ENCODE measurements around the gene CSF2RB.

The CSF2RB gene

DNA sequence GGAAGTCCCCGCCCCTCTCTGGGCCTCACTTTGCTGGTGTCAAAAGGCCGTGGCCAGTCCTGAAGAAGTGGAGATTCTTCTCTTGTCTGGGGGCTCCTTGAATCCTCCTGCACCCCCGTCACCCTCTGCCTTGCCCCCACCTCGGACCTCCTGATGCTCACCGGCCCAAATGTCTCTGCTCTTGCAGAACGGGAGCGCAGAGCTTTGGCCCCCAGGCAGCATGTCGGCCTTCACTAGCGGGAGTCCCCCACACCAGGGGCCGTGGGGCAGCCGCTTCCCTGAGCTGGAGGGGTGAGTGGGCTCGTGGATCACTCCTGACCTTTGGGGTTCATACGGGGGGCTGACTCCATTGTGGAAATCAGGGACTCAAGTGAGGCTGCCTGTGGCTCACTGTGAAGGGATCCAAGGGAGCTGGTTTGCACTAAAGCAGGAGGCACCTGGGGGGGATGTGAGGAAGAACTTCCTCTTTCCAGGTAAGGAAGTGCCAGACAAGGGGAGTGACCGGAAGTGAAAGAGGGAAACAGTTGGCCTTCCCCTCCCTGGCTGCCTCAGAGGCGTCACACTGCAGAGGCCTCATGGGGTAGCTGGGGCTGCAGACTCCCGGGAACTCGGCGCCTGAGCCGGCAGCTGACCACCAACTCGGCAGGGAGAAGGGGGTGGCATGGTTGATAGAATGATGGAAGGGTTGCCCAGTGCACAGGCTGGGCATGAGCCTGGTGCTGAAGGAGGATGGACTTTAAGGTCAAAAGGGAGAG is 23.1 kb downstream of the CSF2RB start:
- peak; percentile 37 for DNase-seq (ENCODE audit: low spot score)

GRCh38 chr22:36937319-36938027 is 24.0 kb downstream of the CSF2RB start:
- DNase-seq (ENCODE audit: low spot score): no peak

- no peak for DNase-seq (ENCODE audit: low spot score)
These were observed 24.6 kb downstream of the CSF2RB start for GRCh38 chr22:36938028-36938425.

- no peak for DNase-seq (ENCODE audit: low spot score)
These were observed 25.5 kb downstream of the CSF2RB start for GRCh38 chr22:36938886-36939285.

GRCh38 chr22:36940676-36941075 is 27.2 kb downstream of the CSF2RB start:
- DNase-seq (ENCODE audit: low spot score): no peak

DNA sequence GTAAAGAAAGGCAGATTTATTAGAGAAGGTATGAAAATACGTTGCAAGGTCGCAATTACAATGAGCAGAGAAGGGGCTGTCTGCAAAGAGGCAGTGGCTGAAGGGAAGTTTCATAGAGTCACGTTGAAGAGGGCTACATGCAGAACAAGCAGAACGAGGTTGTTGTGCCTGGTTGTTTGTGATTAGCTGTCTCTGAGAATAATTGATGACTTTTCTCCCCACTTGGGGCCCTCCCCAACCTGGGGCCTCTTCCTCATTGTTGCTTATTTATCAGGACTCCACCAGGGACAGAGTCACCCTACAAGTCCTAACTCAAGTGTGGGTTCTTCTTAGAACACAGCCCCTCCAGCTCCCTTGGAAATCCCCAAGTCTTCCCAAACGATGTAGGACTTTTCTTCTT is 29.1 kb downstream of the CSF2RB start:
- no peak for DNase-seq (ENCODE audit: low spot score)

DNA sequence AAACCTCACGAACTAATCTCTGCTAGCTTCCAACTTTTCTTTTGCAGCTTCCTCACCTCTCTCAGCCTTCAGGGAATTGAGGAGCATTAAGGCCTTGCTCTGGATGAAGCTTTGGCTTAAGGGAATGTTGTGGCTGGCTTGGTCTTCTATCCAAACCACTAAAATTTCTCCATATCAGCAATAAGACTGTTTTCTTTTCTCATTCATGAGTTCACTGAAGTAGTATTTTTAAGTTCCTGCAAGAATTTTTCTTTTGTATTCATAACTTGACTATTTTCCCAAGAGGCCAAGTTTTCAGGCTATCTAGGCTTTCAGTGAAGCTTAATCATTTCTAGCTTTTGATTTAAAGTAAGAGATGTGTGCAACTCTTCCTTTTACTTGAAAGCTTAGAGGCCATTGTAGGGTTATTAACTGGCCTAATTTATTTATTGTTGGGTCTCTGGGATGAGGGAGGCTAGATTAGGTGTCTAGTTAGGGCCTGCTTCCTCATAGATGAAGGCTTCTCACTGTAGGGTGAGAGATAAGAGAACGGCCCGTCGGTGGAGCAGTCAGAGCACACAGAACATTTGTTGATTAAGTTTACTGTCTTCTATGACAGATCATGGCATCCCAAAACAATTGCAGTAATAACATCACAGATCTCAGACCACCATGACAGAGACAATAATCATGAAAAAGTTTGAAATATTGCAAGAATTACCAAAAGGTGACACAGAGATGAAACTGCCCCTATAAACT is 33.2 kb downstream of the CSF2RB start:
- no peak for DNase-seq (ENCODE audit: low spot score)

DNA sequence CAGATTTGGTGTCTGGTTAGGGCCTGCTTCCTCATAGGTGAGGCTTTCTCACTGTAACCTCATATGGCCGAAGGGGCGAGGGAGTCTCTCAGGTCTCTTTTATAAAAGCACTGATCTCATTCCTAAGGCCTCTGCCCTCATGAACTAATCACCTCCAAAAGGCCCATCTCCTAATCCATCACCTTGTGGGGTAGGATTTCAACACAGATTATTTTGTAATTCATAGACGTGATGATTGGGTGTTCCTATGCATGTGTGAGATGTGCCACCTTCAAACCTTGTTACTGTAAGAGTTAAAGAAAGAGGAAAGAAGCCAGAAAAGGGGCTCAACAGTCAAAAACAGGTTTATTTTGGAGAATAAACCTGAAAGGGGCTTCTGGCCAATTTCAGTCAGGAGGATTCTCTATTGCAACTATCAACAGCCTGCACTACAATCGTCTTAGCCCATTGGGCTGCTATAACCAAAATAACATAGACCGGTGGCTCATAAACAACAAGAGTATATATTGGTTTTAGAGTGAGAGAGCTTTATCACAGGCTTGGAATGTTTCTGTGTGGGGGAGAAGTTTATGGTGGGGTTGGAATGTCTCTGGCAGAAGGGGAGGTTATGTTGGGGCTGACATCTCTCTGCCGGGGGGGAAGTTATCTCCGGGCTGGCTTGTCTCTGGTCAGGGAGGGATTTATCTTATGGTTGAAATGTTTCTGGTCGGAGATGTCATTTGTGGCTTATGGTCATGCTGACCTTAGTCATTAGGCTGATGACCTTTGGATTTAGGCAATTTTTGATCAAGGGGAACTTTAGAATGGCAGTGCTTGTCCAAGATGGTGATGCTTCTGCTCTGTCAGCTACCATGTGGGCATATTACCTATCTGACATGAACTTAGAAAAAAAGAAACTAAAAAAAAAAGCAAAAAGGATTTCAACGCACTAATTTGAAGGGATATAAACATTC is 35.1 kb downstream of the CSF2RB start:
- no peak for DNase-seq (ENCODE audit: low spot score)

DNA sequence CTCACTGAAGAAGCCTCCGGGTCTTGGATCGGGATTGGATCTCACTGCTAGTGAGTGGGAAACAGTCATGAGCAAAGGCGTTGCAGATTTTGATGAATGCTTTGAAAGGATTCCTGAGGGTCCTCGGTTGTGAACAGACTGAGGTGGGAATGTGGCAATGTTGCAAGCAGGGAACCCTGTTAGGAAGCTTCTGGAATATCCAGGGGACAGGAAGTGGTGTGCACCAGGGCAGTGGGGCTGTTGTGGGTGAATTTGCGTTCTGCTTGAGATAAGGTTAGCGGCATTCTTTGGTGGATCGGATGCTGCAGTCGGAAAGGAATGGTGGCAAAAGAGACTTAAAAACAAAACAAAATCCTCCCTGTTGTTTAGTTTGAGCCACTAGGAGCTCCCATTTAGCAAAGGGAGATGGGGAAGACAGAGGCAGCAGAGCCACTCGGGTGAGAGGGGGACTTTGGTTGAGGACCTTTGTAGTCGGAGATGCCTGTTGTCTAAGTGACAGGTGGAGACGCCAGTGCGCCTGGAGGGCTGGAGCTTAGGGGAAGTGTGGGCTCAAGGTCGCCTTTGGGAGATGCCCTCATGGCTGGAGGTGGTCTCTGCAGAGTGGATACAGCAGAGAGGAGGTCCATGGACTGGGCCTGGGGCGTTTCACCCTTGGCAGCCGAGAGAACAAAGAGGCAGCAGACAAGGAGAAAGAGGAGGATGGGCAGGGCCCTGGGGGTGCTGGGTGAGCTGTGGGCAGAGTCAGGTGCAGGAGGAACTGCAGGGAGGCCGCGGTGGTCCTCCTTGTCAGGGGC is 37.6 kb downstream of the CSF2RB start:
- no peak for DNase-seq (ENCODE audit: low spot score)

DNA sequence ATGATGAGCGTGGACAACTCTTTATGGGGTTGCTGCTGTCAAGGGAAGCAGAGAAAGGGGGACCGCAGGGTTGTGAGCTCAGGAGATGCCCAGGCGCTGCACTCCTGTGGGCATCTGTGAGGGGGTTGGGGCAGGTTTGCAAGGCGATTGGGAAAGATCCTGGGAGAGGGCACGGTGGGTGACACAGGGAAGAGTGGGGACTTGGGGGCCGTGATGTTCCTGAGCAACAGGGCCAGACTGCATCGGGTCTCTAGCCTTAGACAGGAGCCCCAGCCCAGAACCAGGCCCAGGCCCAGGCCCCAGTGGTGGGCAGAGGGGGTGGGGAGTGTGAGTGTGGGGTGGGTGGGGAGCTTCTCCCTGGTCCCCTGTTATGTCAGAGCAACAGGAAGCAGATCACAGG is 38.3 kb downstream of the CSF2RB start:
- DNase-seq (ENCODE audit: low spot score): no peak

- no peak for DNase-seq (ENCODE audit: low spot score)
These were observed 40.0 kb downstream of the CSF2RB start for GRCh38 chr22:36953239-36954080.

DNA sequence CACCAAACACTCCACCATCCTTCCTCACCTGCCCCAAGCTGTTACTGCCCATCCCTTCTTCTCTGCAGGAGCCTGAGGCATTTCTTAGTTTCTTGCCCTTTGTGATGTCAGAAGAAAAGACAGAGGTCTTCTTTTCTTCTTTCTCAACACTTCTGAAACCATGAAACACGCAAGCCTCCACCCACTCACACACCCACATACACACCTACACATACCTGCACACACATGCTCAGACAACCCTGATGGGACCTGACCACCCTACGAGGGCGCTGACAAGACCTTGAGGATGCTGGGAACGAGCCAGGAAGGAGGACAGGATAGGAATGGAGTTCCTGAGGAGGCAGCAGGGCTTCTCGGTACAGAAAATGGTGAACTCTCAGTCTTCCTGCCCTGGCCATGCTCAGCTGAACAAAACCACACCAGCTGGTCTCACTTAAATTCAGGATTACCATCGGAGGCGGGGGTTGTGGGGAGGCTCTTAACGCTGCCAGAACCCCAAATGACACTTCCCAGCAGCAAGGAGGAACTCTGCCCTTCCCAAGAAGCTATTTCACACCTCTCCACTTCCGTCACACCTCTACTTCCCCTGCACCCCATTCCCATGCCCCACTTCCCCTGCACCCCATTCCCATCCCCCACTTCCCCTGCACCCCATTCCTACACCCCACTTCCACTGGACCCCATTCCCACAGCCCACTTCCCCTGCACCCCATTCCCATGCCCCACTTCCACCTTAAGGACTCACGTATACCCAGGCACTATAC is 41.0 kb downstream of the CSF2RB start:
- DNase-seq (ENCODE audit: low spot score): no peak

DNA sequence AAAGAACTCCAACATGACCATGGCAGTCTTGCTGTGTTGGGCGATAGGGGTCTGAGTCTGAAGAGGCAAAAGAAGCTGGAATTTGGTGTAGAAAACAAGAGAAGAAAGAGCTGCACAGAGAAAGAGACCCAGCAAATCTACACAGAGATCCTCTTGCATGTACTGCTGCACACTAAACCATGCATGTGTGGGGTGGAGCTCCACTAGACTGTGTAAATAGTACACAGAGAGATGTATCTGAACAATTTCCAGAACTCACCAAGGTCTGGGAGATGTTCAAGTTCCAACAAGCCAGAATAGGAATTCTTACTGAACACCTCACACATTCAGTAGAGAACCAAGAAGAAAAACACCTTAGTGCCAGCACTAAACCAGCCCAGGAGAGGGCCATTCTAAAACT is 42.3 kb downstream of the CSF2RB start:
- no peak for DNase-seq (ENCODE audit: low spot score)

GRCh38 chr22:36958366-36958765 is 44.9 kb downstream of the CSF2RB start:
- no peak for DNase-seq (ENCODE audit: low spot score)

DNA sequence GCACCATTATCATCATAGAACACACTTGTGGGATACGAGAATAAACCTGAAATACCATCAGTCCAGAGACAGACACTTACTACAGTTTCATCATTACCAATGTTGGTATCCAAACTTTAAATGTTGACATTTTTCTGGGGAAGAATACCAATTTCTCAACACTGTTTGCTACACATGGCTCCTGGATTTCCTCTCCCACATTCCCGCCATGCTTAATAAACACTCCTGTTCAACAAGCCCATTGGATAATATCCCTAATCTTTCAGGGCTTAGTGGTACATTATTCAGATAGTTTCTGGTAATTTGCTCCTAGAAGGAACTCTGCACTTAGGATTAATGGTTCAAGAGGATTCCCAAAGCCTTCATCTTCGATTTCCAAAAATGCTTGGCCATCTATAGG is 48.2 kb downstream of the CSF2RB start:
- no peak for DNase-seq (ENCODE audit: low spot score)

DNA sequence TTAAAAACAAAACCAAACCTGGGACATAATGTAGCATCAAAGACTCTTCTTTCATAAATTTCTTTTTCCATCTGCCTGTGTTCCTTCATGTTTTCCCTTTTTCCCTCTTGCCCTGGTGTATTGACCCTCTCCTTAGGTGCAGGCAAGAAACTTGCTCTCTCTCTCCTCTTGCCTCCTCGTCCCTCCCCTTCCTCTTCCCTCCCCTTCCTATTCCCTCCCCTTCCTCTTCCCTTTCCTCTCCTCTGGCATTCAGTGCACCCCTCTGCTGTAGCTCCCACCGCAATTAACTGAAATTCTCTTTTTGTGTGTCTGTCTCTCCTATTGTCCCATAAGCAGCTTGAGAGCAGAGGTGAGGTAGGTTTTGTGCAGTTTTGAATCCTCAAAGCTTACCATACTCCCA is 49.9 kb downstream of the CSF2RB start:
- DNase-seq (ENCODE audit: low spot score): no peak

DNA sequence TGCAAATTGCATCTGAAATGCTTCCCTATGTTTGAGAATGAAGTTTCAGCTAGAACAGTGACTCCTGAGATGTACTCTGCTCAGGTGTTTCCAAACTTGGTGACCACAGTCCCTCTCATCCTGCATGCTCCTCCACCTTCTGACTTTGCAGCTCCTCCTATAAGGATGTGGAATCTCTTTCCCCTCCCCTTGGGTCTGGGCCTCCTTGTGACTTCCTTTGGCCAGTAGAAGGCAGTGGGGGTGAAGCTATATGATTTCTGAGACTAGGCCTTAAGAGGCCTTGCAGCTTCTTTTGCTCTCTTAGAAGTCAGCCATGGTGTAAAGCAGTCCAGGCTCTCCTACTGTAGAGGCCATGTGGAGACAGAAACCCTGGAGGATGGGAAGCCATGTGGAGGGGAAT is 50.7 kb downstream of the CSF2RB start:
- no peak for DNase-seq (ENCODE audit: low spot score)

- no peak for DNase-seq (ENCODE audit: low spot score)
These were observed 52.3 kb downstream of the CSF2RB start for GRCh38 chr22:36965696-36966095.

DNA sequence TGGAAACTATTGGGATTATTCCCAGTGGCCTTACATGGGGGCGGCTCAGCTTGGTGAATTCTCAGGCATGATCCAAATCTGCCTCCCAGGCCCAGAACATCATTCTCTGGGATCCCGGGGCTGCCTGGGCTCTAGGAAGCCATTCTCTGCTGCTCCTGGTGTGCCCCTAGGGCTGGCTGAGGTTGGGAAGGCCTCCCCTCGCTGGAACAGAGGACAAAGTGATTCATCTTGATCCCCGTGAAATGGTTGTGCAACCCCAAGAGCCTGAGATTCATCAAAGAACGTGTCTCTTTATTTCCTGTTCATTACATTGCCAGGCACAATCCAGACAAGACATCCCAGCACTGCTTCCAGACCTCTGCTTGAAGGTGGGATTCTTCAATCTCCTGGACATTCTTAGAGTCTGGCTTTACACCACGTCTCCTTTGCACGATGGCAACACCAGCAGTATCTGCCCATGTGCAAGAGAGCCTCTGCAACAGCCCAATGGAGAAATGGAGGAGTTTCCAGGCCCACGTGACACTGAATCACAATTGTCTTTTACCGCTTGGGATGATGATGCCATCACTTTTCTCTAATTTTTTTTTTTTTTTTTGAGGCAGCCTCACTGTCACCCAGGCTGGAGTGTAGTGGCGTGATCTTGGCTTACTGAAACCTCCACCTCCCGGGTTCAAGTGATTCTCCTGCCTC is 53.6 kb downstream of the CSF2RB start:
- DNase-seq (ENCODE audit: low spot score): no peak
